ENCODE measurements around the gene ASCC1. TPM values are rescaled to one million over a fixed set of nuclear protein-coding genes. Genes with fewer than 3 reads are reported as not detected.
"Not testable (repeated sequence)": the region's sequence is repeated elsewhere in the genome, so short reads cannot be mapped to it uniquely, and the experiment has no call there.

ASCC1 gene
- total and polyA plus RNA-seq, 2 of the 4 experiments (the other 2 are of a cell fraction): 15.9 to 21.0 TPM

- CTCF ChIA-PET; dilution Hi-C loops (cut with HindIII; ENCODE audit: low sequenced_read_pairs, unreplicated experiment); H3K23ac ChIP-seq (ENCODE audit: low read depth, low read length); H3K27me3 ChIP-seq (ENCODE audit: control insufficient read depth, insufficient read depth, low read length); POLR2A ChIA-PET (ENCODE audit: unreplicated experiment); BruUV-seq (replicated peaks); H4K8ac ChIP-seq (ENCODE audit: low read depth in 2 of 2, low read length in 2 of 2); H2AK5ac ChIP-seq (ENCODE audit: low read depth, low read length); in situ Hi-C loops (cut with MboI; ENCODE audit: low sequenced_read_pairs); H2BK15ac ChIP-seq (ENCODE audit: low read depth, low read length); H2BK120ac ChIP-seq (ENCODE audit: low read depth, low read length); H3K4me1 ChIP-seq (ENCODE audit: control insufficient read depth, insufficient read depth, low read length); H3K36me3 ChIP-seq (ENCODE audit: control insufficient read depth, insufficient read depth, low read length); H3K14ac ChIP-seq (replicated peaks; ENCODE audit: low read depth, low read length); H4K91ac ChIP-seq (ENCODE audit: insufficient read depth, low read depth, low read length); H3K56ac ChIP-seq (ENCODE audit: extremely low read depth, insufficient read depth, low read length); DNase-seq; H3K9ac ChIP-seq (ENCODE audit: low read depth, low read length); H3K9me3 ChIP-seq (ENCODE audit: control insufficient read depth, insufficient read depth, low read length); H3K18ac ChIP-seq (ENCODE audit: low read depth, low read length); H2BK20ac ChIP-seq (ENCODE audit: low read depth, low read length); H2AK9ac ChIP-seq (replicated peaks; ENCODE audit: low read depth, low read length, poor library complexity); H2AFZ ChIP-seq (replicated peaks; ENCODE audit: low read length, poor library complexity); H3K4me3 ChIP-seq (ENCODE audit: insufficient read depth, low read depth, low read length); H4K5ac ChIP-seq (ENCODE audit: low read depth, low read length); ATAC-seq (ENCODE audit: low read depth); H3K4ac ChIP-seq (ENCODE audit: low read depth, low read length); H3K9me1 ChIP-seq (ENCODE audit: insufficient read depth, low read length); H3K4me2 ChIP-seq (ENCODE audit: low read depth, low read length); H3K27ac ChIP-seq (ENCODE audit: insufficient read depth, low read length); H3K79me1 ChIP-seq (ENCODE audit: low read depth in 1 of 2, low read length in 2 of 2); H4K20me1 ChIP-seq (ENCODE audit: insufficient read depth, low read length); H2BK5ac ChIP-seq (ENCODE audit: low read depth, low read length, poor library complexity, severe bottlenecking): not testable (repeated sequence)
- WGBS, 2 experiments (ENCODE audit: extremely low coverage in 2 of 2, insufficient read length in 1 of 2): 98% methylated on average over 6 of the region's 10 CpGs; no CpG with 5 or more reads in 1 of the 2 experiments
- intact Hi-C loops (cut with micrococcal nuclease): loop anchor here (5.0 kb wide), 1 partner anchor 41 kb away; no protein-coding TSS in a partner anchor
- peak; percentile 28; the same call in 1 of the 2 replicates for TF ChIP-seq MAFK (IDR thresholded peaks at IDR 0.05; ENCODE audit: low read depth, low read length)
Measured at GRCh38 chr10:72136225-72136624, 79.9 kb downstream of the ASCC1 start.

Data from IMR-90 (cell line).